GM12892 (cell line): Measurements from ENCODE around the gene PCSK7.

ENCODE experiments used
- POLR2A ChIP-seq: IDR thresholded peaks from 2 replicates; pipeline ENCODE4 v1.6.1; 2011; ENCODE audit warnings: low read depth, low read length, control low read depth
- POLR2AphosphoS5 ChIP-seq: IDR thresholded peaks from 2 replicates; pipeline ENCODE4 v1.6.1; 2011; ENCODE audit warnings: low read depth, low read length, control low read depth

DNA sequence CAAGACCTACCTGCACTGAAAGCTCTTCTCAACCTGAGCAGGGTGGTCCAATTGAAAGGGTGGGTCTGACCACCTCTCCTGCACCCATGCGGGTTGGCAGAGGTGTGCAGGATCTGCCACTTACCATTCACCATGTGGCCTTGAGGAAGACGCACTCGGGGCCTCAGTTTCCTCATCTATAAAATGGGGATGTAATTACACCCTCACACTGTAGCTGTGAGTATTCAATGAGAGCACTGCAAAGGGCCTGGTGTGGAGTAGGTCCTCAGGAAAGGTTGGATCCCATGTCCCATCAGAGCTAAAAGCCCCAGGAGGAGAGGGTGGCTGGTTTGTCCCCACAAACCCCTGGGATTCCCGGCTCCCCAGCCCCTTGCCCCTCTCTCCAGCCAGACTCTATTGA lies 33.3 kb downstream of the PCSK7 start:
- TF ChIP-seq POLR2AphosphoS5, result no peak
- TF ChIP-seq POLR2A, result no peak
